ENCODE results near the gene SUCLG2. TPM values are rescaled to one million over a fixed set of nuclear protein-coding genes. Genes with fewer than 3 reads are reported as not detected.

The SUCLG2 gene
- total RNA-seq, 1 experiment from 2014 or later: 38.5 TPM

DNA sequence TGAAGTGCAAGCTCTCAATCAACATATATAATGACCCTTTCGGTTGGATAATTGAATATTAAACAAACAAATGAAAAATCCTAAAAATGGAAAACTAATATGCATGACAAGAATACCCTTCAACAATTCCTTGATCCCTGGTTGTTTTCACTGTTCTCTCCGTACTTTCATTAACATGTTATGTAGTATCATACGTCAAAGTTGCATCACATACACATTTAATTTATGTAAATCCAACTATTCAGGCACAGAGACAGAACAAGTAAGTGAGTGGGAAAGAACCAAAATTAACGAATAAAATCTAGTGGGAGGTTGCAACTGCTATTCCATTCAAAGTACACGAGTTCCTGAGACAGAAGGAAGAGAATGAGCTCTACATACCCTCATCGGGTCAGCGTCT lies 176.0 kb downstream of the SUCLG2 start:
- no peak overlapping the region for H3K4me3 Mint-ChIP-seq
- peaks cover 5 to 8% of the 10 kb centered on the region in 2 experiments; a peak in 3 of 4 replicates for H3K4me1 Mint-ChIP-seq
- H2BK120ac ChIP-seq (ENCODE audit: low read depth, low read length, poor library complexity, severe bottlenecking): no peak overlapping the region
- no peak overlapping the region for H2AFZ ChIP-seq (ENCODE audit: low read length)
- peaks cover 10 to 16% (median 15%) of the 10 kb centered on the region in 3 experiments for H3K36me3 Mint-ChIP-seq (ENCODE audit: insufficient read depth in 1 of 3, low read depth in 3 of 3)
- H3K27ac ChIP-seq (ENCODE audit: insufficient read length, low read depth, low read length): no peak overlapping the region
- H4K91ac ChIP-seq (ENCODE audit: insufficient read length, low read depth, low read length): no peak overlapping the region
- WGBS (ENCODE audit: extremely low coverage, insufficient read length, low lambda C conversion rate): no CpG with 5 or more reads among the region's 7 CpGs
- no peak overlapping the region for H4K8ac ChIP-seq (replicated peaks; ENCODE audit: insufficient read length, low read depth, low read length)
- no peak overlapping the region for H3K27ac Mint-ChIP-seq
- TF ChIP-seq, protein P1, sequence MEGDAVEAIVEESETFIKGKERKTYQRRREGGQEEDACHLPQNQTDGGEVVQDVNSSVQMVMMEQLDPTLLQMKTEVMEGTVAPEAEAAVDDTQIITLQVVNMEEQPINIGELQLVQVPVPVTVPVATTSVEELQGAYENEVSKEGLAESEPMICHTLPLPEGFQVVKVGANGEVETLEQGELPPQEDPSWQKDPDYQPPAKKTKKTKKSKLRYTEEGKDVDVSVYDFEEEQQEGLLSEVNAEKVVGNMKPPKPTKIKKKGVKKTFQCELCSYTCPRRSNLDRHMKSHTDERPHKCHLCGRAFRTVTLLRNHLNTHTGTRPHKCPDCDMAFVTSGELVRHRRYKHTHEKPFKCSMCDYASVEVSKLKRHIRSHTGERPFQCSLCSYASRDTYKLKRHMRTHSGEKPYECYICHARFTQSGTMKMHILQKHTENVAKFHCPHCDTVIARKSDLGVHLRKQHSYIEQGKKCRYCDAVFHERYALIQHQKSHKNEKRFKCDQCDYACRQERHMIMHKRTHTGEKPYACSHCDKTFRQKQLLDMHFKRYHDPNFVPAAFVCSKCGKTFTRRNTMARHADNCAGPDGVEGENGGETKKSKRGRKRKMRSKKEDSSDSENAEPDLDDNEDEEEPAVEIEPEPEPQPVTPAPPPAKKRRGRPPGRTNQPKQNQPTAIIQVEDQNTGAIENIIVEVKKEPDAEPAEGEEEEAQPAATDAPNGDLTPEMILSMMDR (conservative IDR thresholded peaks at IDR 0.05): no peak
- no peaks in the 10 kb centered on the region for H3K79me2 ChIP-seq (ENCODE audit: insufficient read depth, low read length)
- H3K56ac ChIP-seq (ENCODE audit: insufficient read length, low read depth, low read length): no peak overlapping the region
- H2AK5ac ChIP-seq (ENCODE audit: insufficient read length, low read length): no peak overlapping the region
- no peaks in the 10 kb centered on the region for H3K9me3 ChIP-seq (ENCODE audit: control insufficient read depth, low read depth, low read length)
- no peak for DNase-seq
- no peak overlapping the region for H3K14ac ChIP-seq (ENCODE audit: insufficient read depth, low read length)
- no peak overlapping the region for H2BK20ac ChIP-seq (ENCODE audit: low read depth, low read length, poor library complexity, severe bottlenecking)
- no peak overlapping the region for H4K5ac ChIP-seq (ENCODE audit: insufficient read length, low read depth, low read length)
- no peak overlapping the region for H3T11ph ChIP-seq (ENCODE audit: low read length)
- H3K9ac ChIP-seq (ENCODE audit: extremely low read depth, insufficient read length, low read length): no peak overlapping the region
- no peaks in the 10 kb centered on the region for H3K27me3 ChIP-seq (ENCODE audit: insufficient read depth, low read length)
- H3K4me1 ChIP-seq (ENCODE audit: insufficient read depth, low read length): peaks cover 4% of the 10 kb centered on the region; the same call in 1 of the 2 replicates
- peaks cover 2 to 7% of the 10 kb centered on the region in 2 experiments; a peak in 3 of 5 replicates for H3K9me3 Mint-ChIP-seq
- no peak overlapping the region for H3K4ac ChIP-seq (ENCODE audit: low read depth, low read length)
- H2BK12ac ChIP-seq (ENCODE audit: insufficient read length, low read depth, low read length): no peak overlapping the region
- no peaks in the 10 kb centered on the region for H3K79me1 ChIP-seq (ENCODE audit: insufficient read depth, low read depth, low read length, poor library complexity, severe bottlenecking)
- H3K4me2 ChIP-seq (ENCODE audit: insufficient read depth, insufficient read length, low read length): no peak overlapping the region
- H4K20me1 ChIP-seq (ENCODE audit: control insufficient read depth, insufficient read depth, insufficient read length): no peaks in the 10 kb centered on the region
- no peak overlapping the region for H3K18ac ChIP-seq (ENCODE audit: insufficient read length, low read depth, low read length)
- H2BK5ac ChIP-seq (ENCODE audit: insufficient read length, low read length): no peak overlapping the region
- H3K23me2 ChIP-seq (ENCODE audit: insufficient read length, low read depth, low read length, poor library complexity, severe bottlenecking): no peaks in the 10 kb centered on the region
- H2BK15ac ChIP-seq (ENCODE audit: low read depth, low read length): no peak overlapping the region
- no peaks in the 10 kb centered on the region for H3K27me3 Mint-ChIP-seq (ENCODE audit: low read depth)
- H3K23ac ChIP-seq (ENCODE audit: insufficient read length, low read depth, low read length): no peak overlapping the region

Measured in H9 (cell line).